K562 (cell line): ENCODE results near the gene DNMBP. TPM values are rescaled to one million over a fixed set of nuclear protein-coding genes. Genes with fewer than 3 reads are reported as not detected.

ENCODE experiments used
- ATAC-seq: fragments of 200-7000 bp; cut with Tn5 transposase; 3 replicates; pipeline ENCODE4 v1.9.1; 2020; ENCODE audit warnings: moderate library complexity
- BruUV-seq: library from RNA; stranded (reverse); fragments of 400-500 nt; replicated peaks from 2 replicates; lab custom pipeline; 2021; lab: Mats Ljungman, UMichigan
- CTCF ChIA-PET: fragments of 300-600 bp; formaldehyde crosslinking; extraction: SDS; loops from one replicate; lab custom pipeline; 2021; ENCODE audit warnings: low intra/inter-chr PET ratio; lab: Yijun Ruan, JAX
- POLR2A ChIA-PET: fragments of 300-600, 350-650 bp; sonication (Branson Sonifier 250); formaldehyde crosslinking; extraction: SDS; loops from one replicate; lab custom pipeline; 2021; ENCODE audit warnings: antibody characterized with exemption, inconsistent platforms; lab: Yijun Ruan, JAX
- DNase-seq, 4 experiments: peaks; one replicate each; pipeline versions ENCODE4 v3.0.0 to v3.0.0-alpha.2; 2011 to 2018; ENCODE audit warnings: low spot score in 3 of 4, mixed read lengths in 3 of 4; ENCODE audit errors: extremely low read depth in 1 of 4
- FAIRE-seq: peaks from 2 replicates; lab custom pipeline; 2011; peaks lifted over from hg19 to GRCh38; lab: Jason Lieb, UNC
- H2AFZ ChIP-seq: 2 replicates; pipeline ENCODE4 v1.6.0; 2011; ENCODE audit warnings: low read depth, low read length, control low read depth, inconsistent platforms
- H3K27ac ChIP-seq: fragments of 200-600 bp; 3 replicates; pipeline ENCODE4 v1.8.0; 2011; ENCODE audit warnings: low read depth, mild to moderate bottlenecking, control low read depth, inconsistent platforms, low read length, moderate library complexity, mixed read lengths; ENCODE audit errors: extremely low read depth
- H3K27me3 ChIP-seq, 2 experiments: fragments of 300-600 bp in 1 of 2; 2 replicates in 1 of 2; 3 replicates in 1 of 2; pipeline versions ENCODE4 v1.6.0 to v1.8.0; 2011; ENCODE audit warnings: inconsistent platforms in 2 of 2, low read length in 2 of 2, mild to moderate bottlenecking in 1 of 2, mixed read lengths in 1 of 2, moderate library complexity in 1 of 2; ENCODE audit not compliant: control insufficient read depth in 2 of 2, insufficient read depth in 2 of 2
- H3K36me3 ChIP-seq: fragments of 300-600 bp; 3 replicates; pipeline ENCODE4 v1.8.0; 2011; ENCODE audit warnings: mild to moderate bottlenecking, low read length, inconsistent platforms; ENCODE audit not compliant: control insufficient read depth, insufficient read depth
- H3K4me1 ChIP-seq, 2 experiments: fragments of 200-600 bp in 1 of 2; replicated peaks in 1 of 2; 2 replicates in 1 of 2; 3 replicates in 1 of 2; pipeline versions ENCODE4 v1.5.1 to v1.8.0; 2011; ENCODE audit warnings: inconsistent platforms in 2 of 2, low read length in 2 of 2, mild to moderate bottlenecking in 1 of 2, mixed read lengths in 1 of 2, moderate library complexity in 1 of 2; ENCODE audit not compliant: control insufficient read depth in 2 of 2, insufficient read depth in 2 of 2
- H3K4me2 ChIP-seq: 2 replicates; pipeline ENCODE4 v1.6.1; 2011; ENCODE audit warnings: low read length, control low read depth, inconsistent platforms, mixed read lengths; ENCODE audit not compliant: insufficient read depth
- H3K4me3 ChIP-seq: fragments of 200-600 bp; sonication (generic), shearing (Covaris generic); 2 replicates; pipeline ENCODE4 v1.5.1; 2016; ENCODE audit warnings: control low read depth, inconsistent platforms
- H3K79me2 ChIP-seq: fragments of 200-600 bp; 3 replicates; pipeline ENCODE4 v1.8.0; 2011; ENCODE audit warnings: low read length, inconsistent platforms; ENCODE audit not compliant: control insufficient read depth, insufficient read depth
- H3K9ac ChIP-seq, 2 experiments: 2 replicates each; pipeline versions ENCODE4 v1.6.0 to v1.6.1; 2011; ENCODE audit warnings: low read depth in 2 of 2, low read length in 2 of 2, control low read depth in 1 of 2, inconsistent platforms in 1 of 2, mild to moderate bottlenecking in 1 of 2, mixed read lengths in 1 of 2; ENCODE audit not compliant: insufficient read depth in 1 of 2
- H3K9me1 ChIP-seq: one replicate; pipeline ENCODE4 v1.6.0; 2011; ENCODE audit warnings: inconsistent platforms, mild to moderate bottlenecking, low read length, moderate library complexity; ENCODE audit not compliant: control insufficient read depth, insufficient read depth
- H3K9me3 ChIP-seq: replicated peaks from 2 replicates; pipeline ENCODE4 v1.5.1; 2011; ENCODE audit warnings: low read depth, low read length, inconsistent platforms; ENCODE audit not compliant: control insufficient read depth, insufficient read depth
- H4K20me1 ChIP-seq: replicated peaks from 2 replicates; pipeline ENCODE4 v1.6.1; 2011; ENCODE audit warnings: low read length, inconsistent platforms, mixed read lengths; ENCODE audit not compliant: control insufficient read depth, insufficient read depth
- DIDO1 ChIP-seq: fragments of 450-650 bp; IDR thresholded peaks from 2 replicates; pipeline ENCODE4 v1.6.1; 2016; ENCODE audit warnings: low read depth, missing biosample characterization, missing genetic modification characterization
- ELF4 ChIP-seq: fragments of 450-650 bp; formaldehyde crosslinking; IDR thresholded peaks from 2 replicates; pipeline ENCODE4 v1.4.0; 2022; ENCODE audit warnings: missing genetic modification characterization
- ILK ChIP-seq: fragments of 450-650 bp; IDR thresholded peaks from 2 replicates; pipeline ENCODE4 v1.6.1; 2016; ENCODE audit warnings: missing genetic modification characterization, low read depth, mild to moderate bottlenecking, missing compliant biosample characterization, moderate library complexity, borderline replicate concordance
- KLF13 ChIP-seq: fragments of 450-650 bp; IDR thresholded peaks from 2 replicates; pipeline ENCODE4 v1.6.1; 2016; ENCODE audit warnings: missing genetic modification characterization, low read depth, mild to moderate bottlenecking, missing compliant biosample characterization, moderate library complexity, borderline replicate concordance
- LARP7 ChIP-seq: fragments of 450-650 bp; IDR thresholded peaks from 2 replicates; pipeline ENCODE4 v1.6.1; 2016
- MLLT1 ChIP-seq, 2 experiments: fragments of 450-650 bp; IDR thresholded peaks; 2 replicates each; pipeline ENCODE4 v1.6.1; 2016
- PHB2 ChIP-seq: fragments of 450-650 bp; IDR thresholded peaks from 2 replicates; pipeline ENCODE4 v1.6.1; 2017; ENCODE audit warnings: low read depth
- PTTG1 ChIP-seq: fragments of 450-650 bp; IDR thresholded peaks from 2 replicates; pipeline ENCODE4 v1.6.1; 2016; ENCODE audit warnings: low read depth, mild to moderate bottlenecking, missing genetic modification characterization, missing compliant biosample characterization
- PURB ChIP-seq: sonication (generic); formaldehyde crosslinking; IDR thresholded peaks from 2 replicates; pipeline ENCODE4 v1.9.0; 2021; ENCODE audit warnings: low read depth, mild to moderate bottlenecking, missing genetic modification reagents
- RBFOX2 ChIP-seq: fragments of 200-400 bp; formaldehyde crosslinking; IDR thresholded peaks from 2 replicates; pipeline ENCODE4 v1.6.1; 2017; ENCODE audit warnings: low read depth, mild to moderate bottlenecking, low read length, moderate library complexity
- RUNX1 ChIP-seq: sonication (generic); IDR thresholded peaks from 2 replicates; pipeline ENCODE4 v1.6.1; 2016; ENCODE audit warnings: antibody characterized with exemption, low read depth
- TAF1 ChIP-seq: IDR thresholded peaks from 2 replicates; pipeline ENCODE4 v1.6.1; 2011; ENCODE audit warnings: mild to moderate bottlenecking, low read length, moderate library complexity; ENCODE audit not compliant: insufficient read depth, control insufficient read depth, severe bottlenecking; ENCODE audit errors: extremely low read depth
- ZC3H8 ChIP-seq: fragments of 450-650 bp; IDR thresholded peaks from 2 replicates; pipeline ENCODE4 v1.6.1; 2017
- ZFP30 ChIP-seq: fragments of 250-450 bp; sonication (Bioruptor Pico); IDR thresholded peaks from 2 replicates; pipeline ENCODE4 v1.8.0; 2022; ENCODE audit warnings: moderate library complexity, mild to moderate bottlenecking, inconsistent platforms, borderline replicate concordance
- ZNF212 ChIP-seq: fragments of 450-650 bp; formaldehyde crosslinking; IDR thresholded peaks from 2 replicates; pipeline ENCODE4 v1.4.0; 2020; ENCODE audit warnings: mild to moderate bottlenecking
- ZNF23 ChIP-seq: fragments of 250-450 bp; sonication (Bioruptor Pico); IDR thresholded peaks from 2 replicates; pipeline ENCODE4 v1.4.0; 2020; ENCODE audit warnings: mild to moderate bottlenecking
- ZNF274 ChIP-seq: IDR thresholded peaks from 2 replicates; pipeline ENCODE4 v1.6.1; 2011; ENCODE audit warnings: low read depth, mild to moderate bottlenecking, low read length, moderate library complexity, borderline replicate concordance
- ZNF644 ChIP-seq: fragments of 200-800 bp; sonication (Bioruptor generic); IDR thresholded peaks from 2 replicates; pipeline ENCODE4 v1.6.1; 2016; ENCODE audit warnings: low read depth, missing genetic modification characterization, missing compliant biosample characterization
- WGBS: fragments of 100-300 bp; shearing (Covaris generic); methylation state at CpG from one replicate; pipeline ENCODE4 v1.1.6; 2016; ENCODE audit warnings: low coverage, mixed read lengths; ENCODE audit not compliant: insufficient coverage; ENCODE audit errors: missing lambda C conversion rate; 5-methylcytosine and 5-hydroxymethylcytosine counted together
- in situ Hi-C: fragments of 300-500 bp; cut with MboI; formaldehyde crosslinking; loops from 4 replicates; pipeline ENCODE4 v1.15.0; 2018; ENCODE audit warnings: inconsistent platforms, mixed read lengths
- intact Hi-C: fragments of 100-400 bp; cut with micrococcal nuclease; formaldehyde crosslinking; loops from 2 replicates; pipeline ENCODE4 v1.14.2; 2022
- polyA plus RNA-seq, 8 experiments: library from polyadenylated mRNA; depleted of rRNA in 4 of 8; stranded (reverse) in 5 of 8; unstranded in 3 of 8; fragments of >200 nt; fragmentation: Nextera tagmentation in 2 of 8; fragmentation: Illumina TruSeq in 1 of 8; extraction: Ambion mirVana in 2 of 8; extraction: Trizol in 1 of 8; gene quantifications; 2 replicates each; pipeline versions ENCODE4 v1.2.1 to v1.2.3, GENCODE V29; 2011 to 2014; ENCODE audit warnings: inconsistent platforms in 1 of 8, missing spikeins in 1 of 8
- total RNA-seq, 7 experiments: library from RNA; depleted of rRNA in 6 of 7; stranded (reverse); fragments of >200 nt in 6 of 7; fragmentation: Illumina TruSeq in 2 of 7; extraction: Trizol in 2 of 7; gene quantifications; 2 replicates each; pipeline versions ENCODE4 v1.2.1 to v1.2.3, GENCODE V29; 2011 to 2021; ENCODE audit warnings: low replicate concordance in 1 of 7
- TF ChIP-seq, protein P1 (sequence below): sonication (generic); formaldehyde crosslinking; IDR thresholded peaks from 2 replicates; pipeline ENCODE4 v1.8.1; 2023; ENCODE audit warnings: mild to moderate bottlenecking, missing genetic modification reagents

The DNMBP gene
- total and polyA plus RNA-seq, 9 of the 15 experiments (the other 6 are each of a cell fraction or from before 2014, with no cell fraction given) = 0.83 to 3.7 (median 2.2) TPM

GRCh38 chr10:100024748-100025147 is 15.0 kb upstream of the DNMBP start:
- Histone ChIP-seq H3K9me3 (peaks cover 3% of the 10 kb centered on the region; the same call in 1 of the 2 replicates), H4K20me1 (no peaks in the 10 kb centered on the region), H2AFZ (no peak overlapping the region), H3K4me3 (no peak overlapping the region), H3K9ac (no peak overlapping the region), H3K27ac (no peak overlapping the region), H3K79me2 (no peaks in the 10 kb centered on the region), H3K4me2 (no peak overlapping the region), H3K4me1 (peaks cover 0 to 4% of the 10 kb centered on the region in 2 experiments; a peak in 2 of 5 replicates)
- in situ Hi-C loops (no loop called here), intact Hi-C loops (no loop called here)
- CTCF ChIA-PET = interaction anchor here (0.6 kb wide), 1 partner anchor 32 kb away, joined by 3 read pairs; no protein-coding TSS in a partner anchor
- POLR2A ChIA-PET = interaction anchor here (0.8 kb wide), 1 partner anchor 18 kb away, joined by 3 read pairs; no protein-coding TSS in a partner anchor
- FAIRE-seq = no peak
- 24% methylated on average over 6 of the region's 11 CpGs for WGBS
- DNase-seq = no peak
- TF ChIP-seq ZC3H8 = no peak
- no peak for TF ChIP-seq DIDO1
- no peak for TF ChIP-seq RBFOX2
- TF ChIP-seq ZFP30 (CRISPR knock-in tag) = no peak
- no peak for TF ChIP-seq ILK (tag)
- no peak for TF ChIP-seq MLLT1 (IDR thresholded peaks at IDR 0.05)
- TF ChIP-seq PURB (CRISPR knock-in tag) = no peak
- no peak for TF ChIP-seq RUNX1
- TF ChIP-seq, protein P1, sequence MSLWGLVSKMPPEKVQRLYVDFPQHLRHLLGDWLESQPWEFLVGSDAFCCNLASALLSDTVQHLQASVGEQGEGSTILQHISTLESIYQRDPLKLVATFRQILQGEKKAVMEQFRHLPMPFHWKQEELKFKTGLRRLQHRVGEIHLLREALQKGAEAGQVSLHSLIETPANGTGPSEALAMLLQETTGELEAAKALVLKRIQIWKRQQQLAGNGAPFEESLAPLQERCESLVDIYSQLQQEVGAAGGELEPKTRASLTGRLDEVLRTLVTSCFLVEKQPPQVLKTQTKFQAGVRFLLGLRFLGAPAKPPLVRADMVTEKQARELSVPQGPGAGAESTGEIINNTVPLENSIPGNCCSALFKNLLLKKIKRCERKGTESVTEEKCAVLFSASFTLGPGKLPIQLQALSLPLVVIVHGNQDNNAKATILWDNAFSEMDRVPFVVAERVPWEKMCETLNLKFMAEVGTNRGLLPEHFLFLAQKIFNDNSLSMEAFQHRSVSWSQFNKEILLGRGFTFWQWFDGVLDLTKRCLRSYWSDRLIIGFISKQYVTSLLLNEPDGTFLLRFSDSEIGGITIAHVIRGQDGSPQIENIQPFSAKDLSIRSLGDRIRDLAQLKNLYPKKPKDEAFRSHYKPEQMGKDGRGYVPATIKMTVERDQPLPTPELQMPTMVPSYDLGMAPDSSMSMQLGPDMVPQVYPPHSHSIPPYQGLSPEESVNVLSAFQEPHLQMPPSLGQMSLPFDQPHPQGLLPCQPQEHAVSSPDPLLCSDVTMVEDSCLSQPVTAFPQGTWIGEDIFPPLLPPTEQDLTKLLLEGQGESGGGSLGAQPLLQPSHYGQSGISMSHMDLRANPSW (CRISPR knock-in tag) = no peak
- no peak for TF ChIP-seq PHB2
- TF ChIP-seq KLF13 (tag) = no peak
- TF ChIP-seq TAF1 = no peak
- no peak for TF ChIP-seq ZNF274
- TF ChIP-seq LARP7 = no peak
- TF ChIP-seq ELF4 (CRISPR knock-in tag) = no peak
- TF ChIP-seq PTTG1 (tag) = no peak
- TF ChIP-seq ZNF644 = no peak
- TF ChIP-seq ZNF23 (CRISPR knock-in tag) = no peak
- no peak for TF ChIP-seq ZNF212
- TF ChIP-seq, all 486 proteins: peak for 0
- ATAC-seq = no peak
- no TSS peak for BruUV-seq
- H3K36me3 ChIP-seq = no peaks in the 10 kb centered on the region
- H3K27me3 ChIP-seq = peaks cover 0 to 19% of the 10 kb centered on the region in 2 experiments; a peak in 3 of 5 replicates
- no peaks in the 10 kb centered on the region for H3K9me1 ChIP-seq
